Activated CD4-positive, alpha-beta T cell treated with anti-CD3 and anti-CD28 coated beads, Interleukin-10, Interleukin-2, amounts not matched to agents 100 ng/mL and 50 ng/mL, durations not matched to agents 16 hours and 8 hours (primary cell): ENCODE results near the gene MAP1LC3B2.
A peak's percentile ranks its signal among the peaks of the same experiment; 100 is the strongest.

Experiments used
- DNase-seq: peaks from one replicate; pipeline ENCODE4 v3.0.0-alpha.2; 2020

MAP1LC3B2 gene

DNA sequence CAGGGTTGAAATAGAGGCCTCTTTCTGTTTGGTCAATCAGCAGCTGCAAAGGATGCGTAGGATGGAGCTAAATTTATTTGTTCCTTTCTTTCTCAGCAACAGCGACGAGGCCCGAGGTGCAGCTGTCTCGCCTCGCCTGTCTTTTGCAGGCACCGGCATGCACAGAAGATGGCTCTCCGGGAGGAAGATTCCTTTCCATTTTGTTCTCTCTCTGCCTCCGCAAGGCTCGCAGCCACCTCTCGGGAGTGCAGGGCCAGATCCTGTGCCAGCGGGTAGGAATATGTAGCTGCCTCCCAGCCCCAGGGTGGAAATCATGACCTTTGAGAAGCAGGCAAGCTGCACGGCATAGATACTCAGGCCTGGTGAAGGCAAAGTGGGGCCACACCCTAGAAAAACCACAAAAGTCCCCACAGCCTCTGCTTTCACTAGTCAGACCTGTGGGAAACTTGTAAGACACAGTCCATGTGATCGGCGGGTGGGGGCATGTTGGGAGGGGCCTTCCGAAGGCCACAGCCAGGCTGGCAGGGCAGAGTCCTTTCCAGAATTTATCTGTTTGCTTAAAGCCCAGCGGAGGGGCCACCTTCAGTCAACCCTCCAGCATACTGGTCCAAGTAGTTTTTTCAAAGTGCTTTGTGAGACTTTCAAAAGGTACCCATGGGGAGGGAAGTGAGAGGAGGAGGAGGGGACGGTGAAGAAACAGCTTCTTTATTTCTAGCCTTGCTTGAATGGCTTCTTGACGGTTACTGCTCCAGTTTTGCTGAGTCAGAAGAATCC is at the start of gene MAP1LC3B2:
Gene MAP1LC3B2, plus strand, starts transcription at position 220 of the 774 bp plus-strand sequence. CDS start 16,562 bp downstream, outside the sequence.
- DNase-seq = peak; percentile 96

DNA sequence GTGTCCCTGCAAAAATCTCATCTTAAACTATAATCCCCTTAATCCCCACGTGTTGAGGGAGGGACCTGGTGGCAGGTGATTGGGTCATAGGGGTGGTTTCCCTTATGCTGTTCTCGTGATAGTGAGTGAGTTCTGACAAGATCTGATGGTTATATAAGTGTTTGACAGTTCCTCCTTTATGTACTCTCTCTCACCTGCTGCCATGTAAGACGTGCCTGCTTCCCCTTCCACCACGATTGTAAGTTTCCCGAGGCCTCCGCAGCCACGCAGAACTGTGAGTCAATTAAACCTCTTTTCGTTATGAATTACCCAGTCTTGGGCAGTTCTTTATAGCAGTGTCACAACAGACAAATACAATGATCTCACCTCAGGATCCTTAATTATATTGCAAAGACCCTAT is 45.2 kb upstream of the MAP1LC3B2 start:
- DNase-seq = no peak

DNA sequence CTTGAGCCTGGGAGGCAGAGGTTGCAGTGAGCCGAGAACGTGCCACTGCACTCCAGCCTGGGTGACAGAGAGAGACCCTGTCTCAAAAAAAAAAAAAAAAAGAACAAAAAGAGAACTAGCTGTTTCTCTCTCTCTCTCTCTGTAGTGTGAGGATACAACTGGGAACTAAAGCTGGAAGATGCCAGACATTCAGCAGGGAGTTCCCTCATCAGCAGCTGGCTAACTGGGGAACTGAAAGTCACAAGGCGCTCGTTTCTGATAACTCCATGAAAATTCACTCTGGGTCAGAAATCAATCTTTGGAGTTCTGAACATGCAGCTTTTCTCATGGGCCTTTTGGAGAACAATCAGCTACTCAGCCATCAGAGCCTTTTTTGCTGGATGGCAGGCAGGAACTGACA is 43.5 kb upstream of the MAP1LC3B2 start:
- DNase-seq = no peak

DNA sequence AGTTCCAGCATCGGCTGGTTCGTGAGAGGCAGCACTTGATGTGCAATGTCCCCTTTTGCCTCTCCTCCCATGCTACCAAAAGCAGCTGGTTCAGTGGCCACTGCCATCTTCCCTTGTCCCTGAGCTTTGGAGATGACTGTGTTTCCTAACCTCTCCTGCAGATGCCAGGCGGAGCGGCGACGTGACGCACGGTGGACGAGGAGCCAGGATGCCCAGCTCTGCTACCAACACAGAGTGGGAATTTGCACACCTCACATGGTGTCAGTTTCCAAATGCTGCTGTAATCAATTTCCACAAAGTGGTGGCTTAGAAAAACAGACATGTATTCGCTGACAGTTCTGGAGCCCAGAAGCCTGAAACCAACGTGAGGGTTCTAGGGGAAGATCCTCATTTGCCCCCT is 42.5 kb upstream of the MAP1LC3B2 start:
- no peak for DNase-seq

DNA sequence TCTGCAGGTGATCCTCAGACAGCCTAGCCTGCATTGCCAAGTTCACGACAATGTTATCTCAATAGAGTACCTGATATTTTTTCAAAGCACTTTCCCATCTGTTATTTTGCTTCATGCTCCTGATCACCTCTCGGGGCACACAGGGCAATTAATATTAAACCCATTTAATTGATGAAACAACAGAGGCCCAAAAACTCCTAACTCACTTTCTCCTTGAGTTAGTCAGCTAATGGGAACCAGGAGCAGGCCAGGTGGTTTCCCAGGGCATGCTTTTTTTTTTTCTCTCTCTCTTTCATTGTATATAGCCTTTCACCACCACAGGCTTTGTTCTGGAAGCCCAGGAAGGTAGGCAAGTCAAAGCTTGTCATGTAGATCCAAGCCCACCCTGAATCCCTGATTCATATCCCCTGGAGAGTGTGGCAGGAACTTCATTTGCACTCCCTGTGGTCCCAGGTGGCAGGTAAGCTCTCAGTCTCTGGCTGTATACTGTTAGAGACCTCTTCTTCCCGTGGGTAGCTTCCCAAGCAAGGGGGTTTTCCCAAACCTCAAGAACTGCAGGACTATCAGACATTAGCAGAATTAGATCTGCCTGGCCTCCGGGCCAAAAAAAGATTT is 41.6 kb upstream of the MAP1LC3B2 start:
- DNase-seq = no peak

DNA sequence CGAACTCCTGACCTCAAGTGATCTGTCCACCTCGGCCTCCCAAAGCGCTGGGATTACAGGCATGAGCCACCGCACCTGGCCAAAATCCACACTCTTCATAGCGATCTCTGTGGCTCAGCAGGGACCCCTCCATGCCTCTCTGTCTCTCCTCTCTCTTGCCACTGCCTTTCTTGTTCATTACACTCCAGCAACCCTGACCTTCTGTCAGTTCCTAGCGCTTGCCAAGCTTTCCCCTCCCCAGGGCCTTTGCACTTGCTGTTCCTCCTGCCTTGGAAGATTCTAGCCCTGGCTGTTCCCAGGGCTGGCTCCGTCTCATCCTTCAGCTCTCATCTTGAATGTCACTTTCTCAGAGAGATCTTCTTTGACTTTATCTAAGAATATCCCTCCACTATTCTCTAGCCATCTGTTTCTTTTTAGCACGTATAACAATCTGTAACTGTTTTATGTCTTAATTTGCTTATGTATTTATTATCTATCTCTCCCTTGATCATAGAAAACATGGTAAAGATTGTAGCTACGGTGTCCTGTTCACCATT is 38.9 kb upstream of the MAP1LC3B2 start:
- DNase-seq = no peak

DNA sequence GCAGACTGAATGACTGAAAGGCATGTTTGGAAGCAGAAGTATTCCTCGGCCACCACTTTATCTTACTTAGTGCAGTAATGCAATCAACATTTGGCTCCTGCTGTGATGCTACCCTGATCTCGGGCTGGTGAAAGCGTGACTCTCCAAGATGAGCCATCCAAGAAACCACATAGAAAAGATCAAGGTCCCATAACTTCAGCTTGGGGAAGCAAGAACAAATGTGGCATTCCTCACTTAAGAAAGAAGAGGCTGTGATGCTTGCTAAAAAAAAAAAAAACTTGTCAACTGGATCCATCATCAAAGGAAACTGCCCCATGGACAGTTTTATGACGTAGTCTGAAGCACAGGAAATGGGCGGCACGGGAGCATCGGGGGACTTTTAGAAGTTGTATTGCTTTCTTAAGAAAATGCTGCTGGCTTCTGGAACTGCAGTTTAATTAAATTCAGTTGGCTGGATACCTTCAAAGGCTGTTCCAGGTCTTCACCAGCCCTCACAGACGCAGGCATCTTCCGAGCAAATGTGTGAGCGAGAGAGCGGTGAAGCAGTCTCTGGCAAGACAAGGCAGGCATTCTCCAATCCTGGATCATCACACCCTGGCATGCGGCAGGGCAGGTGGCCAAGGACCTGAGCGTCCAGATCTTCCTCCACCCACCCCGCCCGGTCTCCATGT is 38.2 kb upstream of the MAP1LC3B2 start:
- no peak for DNase-seq

DNA sequence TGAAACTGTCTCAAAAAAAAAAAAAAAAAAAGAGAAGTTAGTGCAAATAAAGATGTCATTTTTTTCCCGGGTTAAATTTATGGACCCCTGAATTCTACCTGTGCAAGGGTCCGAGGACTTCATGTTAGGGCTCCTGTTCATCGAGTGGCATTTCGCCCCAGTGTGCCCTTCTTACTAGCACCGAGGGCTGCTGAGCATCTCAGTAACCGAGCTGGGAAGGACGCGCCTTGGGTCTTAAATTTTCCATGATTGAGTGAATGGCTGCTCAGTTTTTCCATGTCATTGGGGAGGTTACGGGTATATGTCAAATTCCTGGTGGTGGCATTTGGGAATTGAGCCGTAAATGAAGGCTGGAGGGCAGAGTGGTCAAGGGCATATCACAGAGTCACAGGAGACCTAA is 34.9 kb upstream of the MAP1LC3B2 start:
- DNase-seq = no peak

DNA sequence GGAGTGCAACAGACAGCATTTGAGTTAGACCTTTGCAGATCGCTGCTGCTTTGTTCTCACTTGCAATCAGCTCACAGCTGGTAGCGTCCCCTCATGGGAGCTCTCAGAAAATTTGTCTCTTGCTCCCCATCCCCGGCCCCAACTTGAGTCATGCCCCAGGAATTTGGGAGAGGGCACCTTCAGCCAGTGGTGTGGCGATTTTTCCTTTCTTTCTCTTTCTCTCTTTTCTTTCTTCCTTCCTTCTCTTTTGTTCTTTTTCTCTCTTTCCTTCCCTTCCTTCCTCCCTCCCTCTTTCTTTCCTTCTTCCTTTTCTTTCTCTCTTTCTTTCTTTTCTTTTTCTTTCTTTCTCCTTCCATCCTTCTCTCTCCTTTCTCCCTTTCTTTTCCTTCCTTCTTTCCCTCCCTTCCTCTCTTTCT is 34.2 kb upstream of the MAP1LC3B2 start:
- no peak for DNase-seq

DNA sequence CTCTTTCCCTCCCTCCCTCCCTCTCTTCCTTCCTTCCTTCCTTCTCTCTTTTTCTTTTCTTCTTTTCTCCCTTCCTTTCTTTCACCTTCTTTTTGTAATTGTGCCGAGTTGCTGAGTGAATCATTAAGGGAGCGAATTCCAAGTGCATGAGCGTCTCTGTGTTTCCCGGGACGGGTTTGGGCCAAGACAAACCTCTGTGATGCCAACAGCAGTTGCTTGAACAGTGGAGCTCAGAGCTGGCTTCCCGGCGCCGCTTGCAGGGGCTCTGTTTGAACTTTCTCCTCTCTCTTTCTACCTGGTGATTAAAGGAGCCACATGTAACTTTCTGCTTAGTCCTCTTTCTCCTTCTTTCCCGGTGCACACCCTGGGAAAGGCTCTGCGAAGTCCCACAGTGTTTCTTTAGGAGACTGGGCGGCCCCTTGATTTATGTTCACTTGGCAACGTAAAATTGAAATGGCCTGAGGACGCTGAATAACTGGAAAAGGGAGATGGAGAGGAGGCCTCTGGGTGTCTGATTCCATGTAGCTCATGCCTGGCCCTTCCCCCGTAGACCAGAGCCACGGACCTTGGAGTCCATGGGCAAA is 33.7 kb upstream of the MAP1LC3B2 start:
- DNase-seq = no peak

DNA sequence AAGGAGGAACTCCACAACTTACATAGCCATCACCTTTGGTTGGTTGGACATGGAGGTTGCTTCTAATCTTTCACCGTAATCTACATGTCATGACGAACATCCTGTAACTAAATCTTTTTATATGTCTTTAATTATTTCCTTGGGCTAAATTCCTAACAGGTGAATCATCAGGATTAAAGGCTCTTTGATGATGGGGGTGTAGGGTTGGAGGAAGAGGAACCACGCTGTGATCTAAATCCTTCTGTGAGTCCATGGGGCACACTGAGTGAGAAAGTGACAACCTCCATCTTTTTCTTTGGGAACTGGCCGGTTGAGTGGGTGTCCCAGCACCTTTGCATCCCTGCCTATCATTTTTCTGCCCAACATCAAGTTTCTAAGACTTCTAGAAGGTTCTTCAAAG is 31.1 kb upstream of the MAP1LC3B2 start:
- no peak for DNase-seq

DNA sequence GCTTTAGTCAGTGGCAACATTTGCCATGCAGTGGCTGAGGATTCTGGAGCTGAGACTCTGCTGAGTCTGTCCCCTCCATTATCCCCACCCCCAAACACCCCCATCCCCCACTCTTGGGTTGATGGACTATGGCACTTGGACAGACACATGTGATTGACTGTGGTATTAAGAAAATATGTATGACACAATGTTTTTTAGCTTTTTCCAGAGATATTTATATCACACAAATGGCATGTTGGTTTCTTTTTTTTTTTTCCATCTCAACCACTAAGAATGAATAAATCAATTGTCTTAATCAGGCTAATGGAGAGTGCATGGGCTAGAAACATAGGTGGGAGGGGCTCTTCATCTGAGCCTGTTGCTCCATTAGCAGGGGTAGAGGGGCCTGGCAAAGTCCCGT is 30.7 kb upstream of the MAP1LC3B2 start:
- no peak for DNase-seq

DNA sequence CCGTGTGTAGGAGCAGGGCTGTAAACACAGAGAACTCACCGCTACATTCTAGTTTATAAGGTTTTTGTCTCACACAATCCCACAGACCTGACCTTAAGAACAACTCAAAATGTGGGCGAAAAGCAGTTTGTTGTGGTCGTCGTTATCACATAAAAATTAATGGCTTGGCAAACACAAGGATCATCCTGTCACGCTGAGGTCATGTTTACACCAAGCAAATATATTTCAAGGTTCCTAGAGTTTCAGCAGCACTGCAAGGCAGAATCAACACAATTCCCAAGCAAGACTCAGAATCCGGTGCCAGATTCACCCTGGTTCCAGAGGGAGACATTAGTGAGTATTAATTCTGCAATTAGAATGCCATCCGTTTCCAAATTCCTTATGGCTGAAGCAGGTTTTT is 30.1 kb upstream of the MAP1LC3B2 start:
- DNase-seq = no peak

DNA sequence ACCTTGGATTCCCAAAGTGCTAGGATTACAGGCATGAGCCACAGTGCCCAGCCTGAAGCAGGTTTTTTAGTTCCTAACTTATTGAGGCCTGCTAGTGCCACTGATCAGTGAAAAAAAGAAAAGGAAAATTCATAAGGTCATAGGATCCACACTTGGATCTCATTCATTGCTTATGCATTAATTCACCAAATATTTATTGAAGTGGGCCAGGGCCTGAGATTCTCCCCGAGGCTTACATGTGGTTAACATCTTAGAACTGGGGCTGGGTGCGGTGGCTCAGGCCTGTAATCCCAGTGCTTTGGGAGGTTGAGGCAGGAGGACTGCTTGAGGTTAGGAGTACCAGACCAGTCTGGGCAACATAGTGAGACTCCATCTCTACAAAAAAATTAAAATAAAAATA is 29.5 kb upstream of the MAP1LC3B2 start:
- no peak for DNase-seq

DNA sequence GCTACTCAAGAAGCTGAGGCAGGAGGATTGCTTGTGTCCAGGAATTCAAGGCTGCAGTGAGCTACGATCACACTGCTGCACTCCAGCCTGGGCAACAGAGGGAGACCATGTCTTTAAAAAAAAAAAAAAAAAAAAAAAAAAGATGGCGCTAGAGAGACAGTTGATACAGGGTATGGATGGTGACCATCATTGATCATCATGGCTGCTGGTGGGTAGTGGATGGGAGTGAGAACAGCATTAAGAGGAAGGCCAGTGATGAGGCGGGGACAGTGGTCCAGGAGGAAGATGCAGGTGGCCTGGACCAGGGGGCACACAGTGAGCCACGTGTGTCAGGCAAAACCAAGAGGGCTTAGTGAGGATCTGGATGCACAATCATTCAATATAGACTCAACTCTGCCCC is 26.8 kb upstream of the MAP1LC3B2 start:
- DNase-seq = no peak

DNA sequence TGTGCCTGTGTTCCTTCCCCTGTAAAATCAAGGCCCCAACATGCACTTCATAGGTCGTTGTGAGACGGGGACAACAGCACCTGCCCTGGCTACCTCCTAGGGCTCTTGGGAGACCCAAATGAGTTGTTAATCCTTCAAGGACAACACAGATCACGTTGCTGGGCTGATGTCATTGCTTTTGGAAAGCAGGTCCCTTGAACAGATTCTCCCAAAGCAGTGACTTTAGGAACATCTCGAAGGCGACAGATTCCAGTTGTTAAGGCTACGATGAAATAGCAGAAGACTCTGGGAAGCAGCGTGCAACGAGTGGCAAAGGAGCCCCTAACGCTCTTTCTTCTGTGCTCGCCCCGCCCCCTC is 26.2 kb upstream of the MAP1LC3B2 start:
- DNase-seq = no peak

DNA sequence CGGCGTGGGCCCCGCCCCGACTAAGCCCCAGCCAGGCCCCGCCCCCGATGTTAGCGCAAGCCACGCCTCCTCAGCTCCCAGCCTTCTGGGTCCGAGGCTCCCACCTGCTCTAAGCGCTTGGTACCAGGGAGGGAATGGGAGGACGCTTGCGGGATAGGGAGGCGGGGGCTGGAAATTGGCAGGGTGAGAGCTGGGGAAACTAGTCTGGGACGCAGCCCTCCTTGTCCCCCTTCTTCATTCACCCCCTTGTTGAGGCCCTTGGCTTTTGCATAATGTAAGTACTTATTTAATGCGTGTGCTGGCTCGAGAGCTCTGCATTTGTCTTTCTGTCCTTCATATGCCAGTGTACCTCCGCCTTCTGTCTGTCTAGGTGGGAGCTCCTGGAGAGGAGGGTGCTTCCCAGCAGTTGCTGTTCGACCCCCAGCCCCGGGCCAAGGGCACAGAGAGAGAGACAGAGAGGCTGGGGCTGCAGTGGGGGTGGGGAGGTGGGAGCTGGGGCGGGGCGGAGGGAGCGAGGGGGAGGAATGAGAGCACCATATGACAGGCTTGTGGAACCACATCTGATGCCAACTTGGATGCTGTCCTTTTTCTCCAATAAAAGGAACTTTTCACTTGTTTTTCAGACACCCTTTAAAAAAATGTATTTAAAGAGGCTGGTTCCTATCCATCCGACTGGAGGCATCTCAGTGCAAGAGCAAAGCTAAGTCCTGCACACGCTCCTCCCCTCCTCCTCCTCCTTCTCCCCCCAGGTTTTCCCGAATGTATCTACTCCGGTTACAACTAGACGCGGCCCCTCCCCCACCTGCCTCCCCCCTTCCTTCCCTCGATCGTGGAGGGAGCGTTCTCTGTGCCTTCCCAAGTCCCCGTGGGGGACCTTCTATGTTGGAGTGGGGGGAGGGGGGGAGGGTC is 25.6 kb upstream of the MAP1LC3B2 start:
- DNase-seq = peak; percentile 73

DNA sequence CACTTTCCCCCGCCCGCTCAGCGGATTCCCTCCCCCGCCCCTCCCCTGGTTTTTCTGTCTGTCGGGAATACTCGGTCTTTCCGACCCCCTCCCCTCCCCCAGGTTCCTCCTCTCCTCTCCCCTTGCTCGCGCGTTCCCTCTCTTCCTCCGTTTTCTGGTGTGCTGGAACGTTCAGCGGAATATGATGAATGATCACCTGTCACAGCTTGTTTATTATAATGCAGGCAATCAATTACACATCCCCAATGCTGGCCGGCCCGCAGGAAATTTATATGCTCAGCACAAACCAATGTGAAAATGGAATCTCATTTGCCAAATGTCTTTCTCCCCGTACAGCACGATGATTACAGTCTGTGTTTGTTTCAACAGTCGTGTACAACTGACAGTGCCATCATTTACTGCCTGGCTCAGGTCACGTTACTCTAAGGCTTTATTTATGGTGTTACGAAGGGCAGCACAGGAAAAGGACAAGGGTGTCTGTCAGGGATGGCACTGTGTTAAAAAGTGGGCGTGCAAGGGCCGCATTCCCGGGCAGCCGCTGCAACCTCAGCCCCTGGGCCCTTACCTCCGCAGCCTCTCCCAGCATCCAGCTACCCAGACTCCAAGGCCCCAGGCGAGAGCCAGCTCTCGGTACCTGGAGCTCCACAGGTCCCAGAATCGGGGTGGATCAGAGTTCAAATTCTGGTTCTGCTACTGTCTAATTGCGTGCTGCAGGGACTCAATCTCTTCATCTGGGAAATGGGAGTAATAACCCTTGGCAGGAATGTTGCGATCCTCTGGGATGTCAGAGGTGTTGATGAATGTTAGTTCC is 24.7 kb upstream of the MAP1LC3B2 start:
- DNase-seq = no peak

DNA sequence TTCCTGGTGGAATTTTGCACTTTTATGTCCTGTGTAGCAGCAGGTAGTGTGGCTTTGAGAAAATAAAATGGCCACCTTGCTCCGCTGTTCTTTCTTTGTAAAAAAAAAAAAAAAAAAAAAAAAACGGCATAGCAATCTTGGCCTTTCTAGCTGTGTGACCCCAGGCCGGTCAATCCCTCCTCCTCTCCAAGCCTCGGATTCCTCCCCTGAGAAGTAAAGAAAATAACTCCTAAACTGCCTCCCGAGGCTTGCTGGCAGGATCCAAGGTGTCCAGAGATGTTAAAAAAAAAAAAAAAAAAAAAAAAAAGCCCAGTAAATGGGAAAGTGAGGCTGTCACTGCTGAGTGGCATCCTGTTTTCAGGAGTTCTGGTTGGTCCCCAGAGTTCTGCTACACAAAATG is 23.9 kb upstream of the MAP1LC3B2 start:
- no peak for DNase-seq

DNA sequence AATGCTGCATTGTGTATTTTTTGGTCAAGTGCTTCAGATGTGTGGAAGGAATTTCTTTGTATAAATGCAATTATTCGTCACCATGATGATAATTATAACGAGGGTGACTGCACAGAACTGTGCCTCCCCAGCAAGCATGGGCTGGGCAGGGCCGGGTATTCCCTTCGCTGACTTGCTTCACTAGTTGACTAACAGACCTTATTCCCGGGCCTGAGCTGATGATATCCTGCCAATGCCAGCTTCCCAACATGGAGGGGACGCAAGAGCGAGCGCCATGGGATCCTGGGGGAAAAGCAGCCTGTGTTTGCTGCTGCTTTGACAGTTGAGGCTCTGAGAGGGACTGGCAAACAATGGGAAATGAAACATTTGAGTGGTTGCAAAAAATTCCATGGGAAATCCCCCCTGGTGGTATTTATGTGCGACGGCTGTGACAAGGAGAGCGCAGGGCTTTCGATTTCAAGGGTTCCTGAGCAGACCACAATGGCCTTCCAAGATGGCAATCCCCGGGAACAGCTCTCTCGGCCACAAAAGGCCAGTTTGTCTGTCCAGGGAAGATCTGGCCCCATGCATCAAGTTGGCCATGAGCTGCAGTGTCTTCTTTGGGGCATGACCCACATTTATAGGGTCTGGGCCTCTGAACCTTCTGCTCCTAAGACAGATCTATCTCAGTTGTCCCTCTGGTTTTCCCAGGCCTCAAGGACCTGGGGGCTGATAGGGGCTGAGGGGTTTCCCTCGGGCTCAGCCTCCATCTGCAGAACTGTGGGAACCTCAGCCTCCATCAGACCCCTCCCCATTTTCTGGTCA is 21.9 kb upstream of the MAP1LC3B2 start:
- DNase-seq = peak; percentile 44
